ENCODE measurements around the gene HPS1. TPM values are rescaled to one million over a fixed set of nuclear protein-coding genes. Genes with fewer than 3 reads are reported as not detected.

Gene HPS1
- total and polyA plus RNA-seq, 2 of the 4 experiments (the other 2 are of a cell fraction): 14.0 to 55.2 TPM

DNA sequence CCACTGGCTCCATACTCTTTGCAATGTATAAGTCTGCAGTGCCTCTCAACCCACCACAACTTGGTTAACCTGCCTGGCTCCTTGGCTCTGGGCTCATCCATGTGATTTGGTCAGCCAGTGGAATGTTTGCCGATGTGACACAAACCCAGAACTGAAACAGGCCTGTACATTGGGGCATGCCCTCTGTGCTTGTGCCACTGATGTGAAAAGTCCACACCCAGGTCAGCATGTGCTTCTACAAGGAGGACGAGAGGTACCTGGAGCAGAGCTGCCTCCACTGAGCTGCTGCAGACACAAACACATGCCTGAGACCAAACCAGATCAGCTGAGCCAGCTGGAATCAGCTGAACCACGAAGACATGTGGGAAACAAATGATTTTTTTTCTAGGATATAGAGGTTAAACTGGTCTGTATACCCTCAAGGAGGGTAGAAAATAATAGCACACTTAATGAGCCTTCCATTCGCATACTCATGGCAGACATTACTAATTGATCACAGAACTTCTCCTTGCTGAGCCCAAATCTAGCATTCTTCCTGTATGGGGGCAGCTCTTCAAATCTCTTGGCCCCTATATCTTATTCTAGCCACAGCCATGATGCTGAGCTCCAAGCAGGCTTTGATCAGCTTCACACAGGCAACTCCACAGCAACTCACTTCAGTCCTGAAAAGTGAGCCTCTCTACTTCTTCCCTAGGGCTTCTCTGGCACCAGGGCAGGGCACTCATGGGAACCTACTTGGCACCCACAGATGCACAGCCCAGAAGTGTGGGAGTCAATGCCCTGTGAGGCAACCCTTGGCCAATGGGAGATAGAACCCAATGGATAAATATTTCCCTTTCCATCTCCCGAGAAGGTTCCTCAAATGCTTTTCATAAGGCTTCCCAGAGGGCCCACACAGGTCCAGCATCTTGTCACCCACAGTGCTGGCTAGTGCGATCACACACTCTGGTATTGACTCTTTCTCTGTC lies 50.4 kb downstream of the HPS1 start:
- BruUV-seq (replicated peaks): no TSS peak
- 93% methylated on average over 3 of the region's 6 CpGs; no CpG with 5 or more reads in 1 of the 2 experiments for WGBS, 2 experiments (ENCODE audit: extremely low coverage in 2 of 2, insufficient read length in 1 of 2)
- in situ Hi-C loops (cut with MboI; ENCODE audit: low sequenced_read_pairs): no loop called here
- TF ChIP-seq MAFK (IDR thresholded peaks at IDR 0.05; ENCODE audit: low read depth, low read length) (no peak), SMC3 (IDR thresholded peaks at IDR 0.05; ENCODE audit: low read depth, low read length) (no peak), RCOR1 (IDR thresholded peaks at IDR 0.05; ENCODE audit: insufficient replicate concordance, low read length) (no peak), BHLHE40 (IDR thresholded peaks at IDR 0.05; ENCODE audit: low read depth, low read length) (no peak), RFX5 (IDR thresholded peaks at IDR 0.05; ENCODE audit: low read depth, low read length) (no peak), CEBPB (IDR thresholded peaks at IDR 0.05; ENCODE audit: low read depth, low read length) (no peak), MXI1 (IDR thresholded peaks at IDR 0.05; ENCODE audit: borderline replicate concordance, low read depth, low read length) (no peak), MAZ (IDR thresholded peaks at IDR 0.05; ENCODE audit: borderline replicate concordance, low read depth, low read length) (no peak), FOS (IDR thresholded peaks at IDR 0.05; ENCODE audit: low read depth, low read length) (no peak), NFE2L2 (IDR thresholded peaks at IDR 0.05; ENCODE audit: low read depth, low read length) (no peak), RAD21 (IDR thresholded peaks at IDR 0.05; ENCODE audit: low read length) (no peak)
- TF ChIP-seq, protein P1, sequence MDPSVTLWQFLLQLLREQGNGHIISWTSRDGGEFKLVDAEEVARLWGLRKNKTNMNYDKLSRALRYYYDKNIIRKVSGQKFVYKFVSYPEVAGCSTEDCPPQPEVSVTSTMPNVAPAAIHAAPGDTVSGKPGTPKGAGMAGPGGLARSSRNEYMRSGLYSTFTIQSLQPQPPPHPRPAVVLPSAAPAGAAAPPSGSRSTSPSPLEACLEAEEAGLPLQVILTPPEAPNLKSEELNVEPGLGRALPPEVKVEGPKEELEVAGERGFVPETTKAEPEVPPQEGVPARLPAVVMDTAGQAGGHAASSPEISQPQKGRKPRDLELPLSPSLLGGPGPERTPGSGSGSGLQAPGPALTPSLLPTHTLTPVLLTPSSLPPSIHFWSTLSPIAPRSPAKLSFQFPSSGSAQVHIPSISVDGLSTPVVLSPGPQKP (IDR thresholded peaks at IDR 0.05; ENCODE audit: borderline replicate concordance, low read depth, low read length): no peak
- TF ChIP-seq, protein P2, sequence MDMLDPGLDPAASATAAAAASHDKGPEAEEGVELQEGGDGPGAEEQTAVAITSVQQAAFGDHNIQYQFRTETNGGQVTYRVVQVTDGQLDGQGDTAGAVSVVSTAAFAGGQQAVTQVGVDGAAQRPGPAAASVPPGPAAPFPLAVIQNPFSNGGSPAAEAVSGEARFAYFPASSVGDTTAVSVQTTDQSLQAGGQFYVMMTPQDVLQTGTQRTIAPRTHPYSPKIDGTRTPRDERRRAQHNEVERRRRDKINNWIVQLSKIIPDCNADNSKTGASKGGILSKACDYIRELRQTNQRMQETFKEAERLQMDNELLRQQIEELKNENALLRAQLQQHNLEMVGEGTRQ (IDR thresholded peaks at IDR 0.05; ENCODE audit: low read depth, low read length): no peak
- TF ChIP-seq, protein P3, sequence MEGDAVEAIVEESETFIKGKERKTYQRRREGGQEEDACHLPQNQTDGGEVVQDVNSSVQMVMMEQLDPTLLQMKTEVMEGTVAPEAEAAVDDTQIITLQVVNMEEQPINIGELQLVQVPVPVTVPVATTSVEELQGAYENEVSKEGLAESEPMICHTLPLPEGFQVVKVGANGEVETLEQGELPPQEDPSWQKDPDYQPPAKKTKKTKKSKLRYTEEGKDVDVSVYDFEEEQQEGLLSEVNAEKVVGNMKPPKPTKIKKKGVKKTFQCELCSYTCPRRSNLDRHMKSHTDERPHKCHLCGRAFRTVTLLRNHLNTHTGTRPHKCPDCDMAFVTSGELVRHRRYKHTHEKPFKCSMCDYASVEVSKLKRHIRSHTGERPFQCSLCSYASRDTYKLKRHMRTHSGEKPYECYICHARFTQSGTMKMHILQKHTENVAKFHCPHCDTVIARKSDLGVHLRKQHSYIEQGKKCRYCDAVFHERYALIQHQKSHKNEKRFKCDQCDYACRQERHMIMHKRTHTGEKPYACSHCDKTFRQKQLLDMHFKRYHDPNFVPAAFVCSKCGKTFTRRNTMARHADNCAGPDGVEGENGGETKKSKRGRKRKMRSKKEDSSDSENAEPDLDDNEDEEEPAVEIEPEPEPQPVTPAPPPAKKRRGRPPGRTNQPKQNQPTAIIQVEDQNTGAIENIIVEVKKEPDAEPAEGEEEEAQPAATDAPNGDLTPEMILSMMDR (conservative IDR thresholded peaks at IDR 0.05; ENCODE audit: low read depth, low read length): no peak

More for the DNA sequence above, 50.4 kb downstream of the HPS1 start:
- ChIA-PET CTCF (no interaction called here), POLR2A (ENCODE audit: unreplicated experiment) (no interaction called here)
- no peak overlapping the region for H3K18ac ChIP-seq (ENCODE audit: low read depth, low read length)
- H3K56ac ChIP-seq (ENCODE audit: extremely low read depth, insufficient read depth, low read length): no peak overlapping the region
- dilution Hi-C loops (cut with HindIII; ENCODE audit: low sequenced_read_pairs, unreplicated experiment): no loop called here
- H3K9ac ChIP-seq (ENCODE audit: low read depth, low read length): no peak overlapping the region
- H3K4me3 ChIP-seq (ENCODE audit: insufficient read depth, low read depth, low read length): no peak overlapping the region
- no peak overlapping the region for H2BK120ac ChIP-seq (ENCODE audit: low read depth, low read length)
- no peak overlapping the region for H4K8ac ChIP-seq (ENCODE audit: low read depth in 2 of 2, low read length in 2 of 2)
- H3K9me1 ChIP-seq (ENCODE audit: insufficient read depth, low read length): peaks cover 11% of the 10 kb centered on the region
- no peak for DNase-seq
- no peak overlapping the region for H4K5ac ChIP-seq (ENCODE audit: low read depth, low read length)
- no peak overlapping the region for H3K14ac ChIP-seq (replicated peaks; ENCODE audit: low read depth, low read length)
- no peaks in the 10 kb centered on the region for H3K27me3 ChIP-seq (ENCODE audit: control insufficient read depth, insufficient read depth, low read length)
- H4K91ac ChIP-seq (ENCODE audit: insufficient read depth, low read depth, low read length): no peak overlapping the region
- H3K9me3 ChIP-seq (ENCODE audit: control insufficient read depth, insufficient read depth, low read length): no peaks in the 10 kb centered on the region
- H3K79me1 ChIP-seq (ENCODE audit: low read depth in 1 of 2, low read length in 2 of 2): peaks cover 0 to 3% of the 10 kb centered on the region in 2 experiments; a peak in 1 of 4 replicates
- no peak overlapping the region for H2AK5ac ChIP-seq (ENCODE audit: low read depth, low read length)
- H2AK9ac ChIP-seq (replicated peaks; ENCODE audit: low read depth, low read length, poor library complexity): no peak overlapping the region
- no peak overlapping the region for H3K27ac ChIP-seq (ENCODE audit: insufficient read depth, low read length)
- no peak overlapping the region for H3K23ac ChIP-seq (ENCODE audit: low read depth, low read length)
- H2AFZ ChIP-seq (replicated peaks; ENCODE audit: low read length, poor library complexity): no peak overlapping the region
- H2BK20ac ChIP-seq (ENCODE audit: low read depth, low read length): no peak overlapping the region
- no peak overlapping the region for H3K4ac ChIP-seq (ENCODE audit: low read depth, low read length)
- intact Hi-C loops (cut with micrococcal nuclease): no loop called here
- no peaks in the 10 kb centered on the region for H4K20me1 ChIP-seq (ENCODE audit: insufficient read depth, low read length)
- ATAC-seq (ENCODE audit: low read depth): no peak
- no peak overlapping the region for H2BK15ac ChIP-seq (ENCODE audit: low read depth, low read length)
- no peak overlapping the region for H2BK5ac ChIP-seq (ENCODE audit: low read depth, low read length, poor library complexity, severe bottlenecking)
- H3K4me1 ChIP-seq (ENCODE audit: control insufficient read depth, insufficient read depth, low read length): peaks cover 5% of the 10 kb centered on the region; the same call in 1 of the 2 replicates
- peaks cover 30% of the 10 kb centered on the region for H3K36me3 ChIP-seq (ENCODE audit: control insufficient read depth, insufficient read depth, low read length)
- no peak overlapping the region for H3K4me2 ChIP-seq (ENCODE audit: low read depth, low read length)

Measured in IMR-90 (cell line).